GM21526 (cell line): ENCODE results near the gene OR5B2.
"Not testable (repeated sequence)": the region's sequence is repeated elsewhere in the genome, so short reads cannot be mapped to it uniquely, and the experiment has no call there.

Experiments
- ATAC-seq: cut with Tn5 transposase; IDR thresholded peaks from one replicate; pipeline ENCODE4 v1.9.1; 2021; ENCODE audit warnings: moderate library complexity; ENCODE audit not compliant: unreplicated experiment, low FRiP score

Gene OR5B2

DNA sequence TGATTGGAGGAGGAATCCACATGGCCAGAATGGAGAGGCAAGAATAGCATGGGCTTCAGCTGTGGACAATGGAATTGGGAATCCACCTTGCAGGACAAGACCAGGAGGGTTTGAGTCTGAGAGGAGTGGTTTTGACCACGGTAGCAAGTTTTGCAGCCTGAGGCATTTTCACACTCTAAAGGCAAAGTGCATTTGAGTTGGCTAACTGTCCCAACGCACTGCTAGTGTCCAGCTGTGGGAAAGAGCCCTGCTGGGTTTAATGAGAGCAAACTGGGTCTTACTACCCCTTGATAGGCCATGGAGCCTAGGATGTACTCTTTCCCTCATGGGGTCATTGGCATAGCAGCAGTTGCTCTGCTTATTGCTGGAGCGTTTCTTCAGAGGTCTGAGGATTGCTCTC lies at the start of gene OR5B2:
OR5B2 (minus strand) TSS at position 101 of the 400 bp plus-strand sequence. CDS start 4,860 bp downstream, outside the sequence.
- no peak for ATAC-seq

DNA sequence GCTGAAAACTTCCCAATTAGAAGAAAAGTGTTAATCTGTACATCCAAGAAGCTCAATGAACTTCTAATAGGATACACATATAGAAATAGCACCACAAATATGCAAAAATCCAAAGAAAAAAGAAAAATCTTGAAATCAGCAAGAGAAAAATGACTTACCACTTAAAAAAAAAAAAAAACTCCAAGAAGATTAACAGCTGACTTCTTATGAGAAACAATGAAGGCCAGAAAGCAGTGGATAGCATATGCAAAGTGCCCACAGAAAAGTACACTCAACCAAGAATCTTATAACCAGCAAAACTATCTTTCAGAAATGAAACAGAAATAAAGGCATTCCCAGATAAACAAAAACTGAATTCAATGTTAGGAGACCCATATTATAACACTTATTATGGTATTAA lies 44.0 kb upstream of the OR5B2 start:
- no peak for ATAC-seq

DNA sequence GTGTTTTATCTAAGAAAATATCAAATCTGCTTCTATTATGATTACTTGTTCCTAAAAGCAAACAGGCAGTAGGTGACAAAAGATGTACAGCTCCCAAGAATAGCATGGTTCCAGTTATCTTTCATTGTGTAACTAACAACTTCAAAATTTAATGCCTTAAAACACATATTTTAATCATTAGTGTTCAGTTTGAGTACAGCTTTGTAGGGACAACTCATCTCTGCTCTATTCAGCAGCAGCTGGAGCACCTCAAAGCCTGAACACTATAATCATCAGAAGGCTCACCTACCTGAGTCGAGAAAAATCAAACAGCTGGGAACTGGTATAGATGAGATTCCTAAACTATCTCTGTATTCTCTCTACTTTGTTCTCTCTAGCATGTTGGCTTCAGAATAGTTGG lies 38.4 kb upstream of the OR5B2 start:
- ATAC-seq, result no peak

DNA sequence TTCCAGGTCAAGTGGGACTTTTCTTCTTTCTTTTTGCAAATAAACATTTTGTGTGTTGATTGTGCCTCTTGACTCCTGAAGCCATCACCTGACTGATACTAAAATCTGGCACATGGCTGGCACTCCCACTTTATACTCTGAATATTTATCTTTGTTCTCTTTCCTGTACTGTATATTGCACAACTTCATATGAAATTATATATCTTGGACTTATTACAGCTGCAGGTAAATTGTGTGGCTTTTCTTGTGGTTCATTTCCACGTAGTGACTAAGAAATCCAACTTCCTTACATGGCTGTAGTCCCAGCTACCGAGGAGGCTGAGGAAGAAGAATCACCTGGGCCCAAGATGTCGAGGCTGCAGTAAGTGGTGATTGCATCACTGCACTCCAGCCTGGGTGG lies 37.8 kb upstream of the OR5B2 start:
- no peak for ATAC-seq

DNA sequence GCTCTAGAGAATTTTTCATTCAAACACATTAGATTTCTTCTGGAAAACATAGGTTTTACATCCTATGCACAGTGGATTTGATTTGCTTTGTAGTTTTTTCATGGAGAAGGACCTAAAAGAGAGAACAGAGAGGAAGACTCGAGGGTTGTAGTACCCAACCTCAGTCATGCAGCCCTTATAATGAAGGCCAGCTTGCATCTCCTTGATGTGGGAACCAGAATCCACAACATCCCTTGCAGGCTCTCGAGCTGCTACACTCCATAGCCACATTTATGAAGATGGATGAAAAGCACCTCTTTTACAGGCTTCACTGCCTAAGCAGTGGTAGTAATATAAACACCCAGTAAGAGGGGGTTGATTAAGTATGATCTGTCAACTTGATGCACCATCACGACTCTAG lies 23.7 kb upstream of the OR5B2 start:
- no peak for ATAC-seq

DNA sequence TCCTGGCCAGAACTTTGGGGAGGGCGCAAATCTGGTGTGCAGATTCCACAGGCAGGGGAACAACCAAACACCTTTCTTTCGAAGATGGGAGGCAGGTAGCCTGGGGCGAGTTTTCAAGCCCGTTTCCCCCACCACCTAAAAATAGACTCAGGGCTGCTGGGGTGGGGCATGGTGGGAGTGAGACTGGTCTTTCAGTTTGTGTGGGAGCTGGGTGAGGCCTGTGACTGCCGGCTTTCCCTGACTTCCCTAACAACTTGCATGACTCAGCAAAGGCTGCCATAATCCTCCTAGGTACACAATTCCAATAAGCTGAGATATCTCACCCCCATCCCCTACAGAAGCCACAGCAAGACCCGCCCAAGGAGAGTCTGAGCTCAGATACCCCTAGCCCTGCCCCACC lies 18.4 kb upstream of the OR5B2 start:
- no peak for ATAC-seq

DNA sequence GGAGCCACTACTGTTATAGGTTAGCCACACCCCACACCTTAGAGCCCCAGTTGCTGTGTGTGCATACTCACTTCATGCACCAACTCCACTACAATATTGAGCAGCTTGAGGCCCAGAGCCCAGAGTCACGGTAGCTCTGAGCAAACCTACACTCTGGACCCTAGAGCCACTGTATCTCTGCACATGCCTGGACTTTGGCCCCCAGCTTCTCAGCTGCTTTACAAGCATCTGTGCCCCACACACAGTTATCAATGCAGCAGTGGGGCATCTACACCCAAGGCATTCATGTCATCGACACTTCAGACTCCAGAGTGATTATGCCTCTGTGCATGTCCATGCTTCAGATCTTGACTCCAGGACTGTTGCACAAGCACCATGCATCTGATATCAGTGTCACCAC lies 16.4 kb upstream of the OR5B2 start:
- ATAC-seq, result no peak

DNA sequence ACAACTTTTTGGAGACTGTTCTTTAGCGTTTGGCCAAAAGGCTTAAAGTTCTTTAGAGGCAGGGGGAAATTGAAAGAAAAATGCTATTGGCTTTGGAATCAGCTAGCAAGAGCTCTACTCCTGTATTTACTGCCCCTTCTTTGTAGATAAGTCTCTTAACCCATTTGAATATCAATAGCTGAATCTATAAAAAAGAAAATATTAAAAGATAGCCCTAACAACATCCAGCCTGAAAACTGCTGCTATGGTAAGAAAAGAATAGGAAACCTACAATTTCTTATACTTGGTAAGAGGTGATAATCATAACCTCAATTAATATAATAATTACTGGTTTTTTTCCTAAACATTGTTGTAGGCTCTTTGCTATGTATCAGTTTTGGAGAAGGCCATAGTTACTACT lies 14.2 kb upstream of the OR5B2 start, which contains the start of gene OR5B12:
OR5B12 (minus strand) TSS at position 101 of the 400 bp plus-strand sequence. CDS start 2,085 bp downstream, outside the sequence.
- ATAC-seq, result no peak

DNA sequence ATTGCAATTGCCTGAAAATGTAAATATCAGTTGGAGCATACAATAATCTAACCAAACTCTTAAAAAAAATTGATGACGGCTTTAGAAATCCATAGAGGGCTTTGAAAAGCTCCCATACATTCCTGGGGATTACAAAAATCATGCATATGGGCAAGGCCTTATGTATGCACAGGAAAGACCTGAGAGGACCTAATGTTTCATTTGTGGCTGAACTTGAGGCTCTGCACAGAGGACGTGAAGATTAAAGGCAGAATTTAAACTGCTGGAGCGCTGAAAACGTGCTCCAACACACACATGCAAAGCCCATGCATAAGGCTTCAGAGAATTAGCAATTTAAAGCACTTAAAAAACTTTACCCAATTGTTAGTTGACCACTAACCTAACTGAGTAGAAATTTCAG lies 10.6 kb upstream of the OR5B2 start:
- ATAC-seq, result no peak

DNA sequence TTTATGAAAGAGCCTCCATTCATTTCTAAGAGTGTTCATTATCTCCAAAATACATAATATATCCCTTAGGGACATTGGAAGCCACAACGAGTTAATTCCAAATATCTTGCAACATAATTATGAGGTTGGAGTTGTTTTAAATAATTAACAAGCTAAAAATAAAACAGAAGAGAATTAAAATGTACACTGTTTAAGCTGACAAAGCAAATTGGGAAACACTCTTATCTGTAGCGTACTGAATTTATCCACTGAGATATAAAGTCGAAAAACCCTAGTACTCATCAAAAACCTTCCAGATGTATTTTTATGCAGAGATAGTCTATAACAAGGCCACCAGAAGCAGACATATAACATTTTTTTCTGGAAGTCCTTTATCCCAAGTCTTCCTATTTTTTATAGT lies 6.3 kb upstream of the OR5B2 start:
- ATAC-seq, result no peak

DNA sequence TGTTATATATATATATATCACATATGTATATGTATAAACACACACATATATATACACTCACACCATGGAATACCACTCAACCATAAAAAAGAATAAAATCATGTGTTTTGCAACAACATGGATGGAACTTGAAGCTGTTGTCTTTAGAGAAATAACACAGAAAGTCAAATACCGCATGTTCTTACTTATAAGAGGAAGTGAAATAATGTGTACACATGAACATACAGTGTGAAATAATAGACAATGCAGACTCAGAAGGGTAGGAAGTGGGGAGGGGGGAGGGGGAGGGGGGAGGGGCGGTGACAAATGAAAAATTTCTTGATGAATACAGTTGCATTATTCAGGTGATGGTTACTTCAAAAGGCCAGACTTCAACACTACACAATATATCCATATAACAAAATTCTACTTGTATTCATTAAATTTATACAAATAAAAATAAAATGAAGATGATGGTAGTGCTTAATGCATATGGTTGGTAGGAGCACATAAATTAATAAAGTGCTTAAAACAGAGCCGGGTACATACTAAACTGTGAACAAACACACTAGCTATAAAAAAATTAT lies 5.8 kb upstream of the OR5B2 start:
- ATAC-seq, result peak; percentile 77

DNA sequence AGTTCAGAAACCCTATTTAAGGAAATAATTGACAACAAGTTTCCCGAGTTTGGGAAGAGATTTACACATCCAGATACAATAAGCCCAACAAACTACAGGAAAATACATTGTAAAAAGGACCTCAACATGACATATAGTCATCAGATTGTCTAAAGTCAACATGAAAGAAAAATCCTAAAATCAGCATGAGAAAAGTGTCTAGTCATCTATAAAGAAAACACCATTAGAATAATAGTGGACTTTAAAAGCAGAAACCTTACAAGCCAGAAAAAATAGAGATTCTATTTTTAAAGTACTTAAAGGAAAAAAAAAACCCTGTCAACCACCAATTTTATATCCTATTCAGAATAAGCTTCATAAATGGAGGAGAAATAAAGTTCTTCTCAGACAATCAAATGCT lies 1.4 kb upstream of the OR5B2 start:
- no peak for ATAC-seq

DNA sequence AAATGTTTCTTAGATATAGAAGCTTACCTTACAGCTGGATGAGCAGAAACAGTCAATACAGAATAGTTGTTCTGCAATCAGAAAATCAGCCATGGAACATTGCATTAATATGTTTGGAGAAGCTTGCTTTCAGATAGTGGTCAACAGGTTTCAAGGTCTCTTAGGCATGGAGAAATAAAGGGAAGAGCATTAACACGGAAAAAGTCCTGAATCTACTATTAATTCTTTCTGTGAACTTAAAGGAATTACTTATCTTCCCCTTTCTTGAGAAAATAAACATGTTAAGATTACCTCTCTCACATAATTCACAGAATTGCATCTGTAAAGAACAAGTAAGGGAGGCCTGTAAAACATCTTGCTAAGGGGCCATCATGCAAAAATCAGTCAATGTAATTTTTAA lies 21.1 kb downstream of the OR5B2 start, which contains the start of gene OR5B3:
OR5B3 (minus strand) TSS at position 101 of the 400 bp plus-strand sequence. CDS start 3,465 bp downstream, outside the sequence.
- ATAC-seq, result no peak

DNA sequence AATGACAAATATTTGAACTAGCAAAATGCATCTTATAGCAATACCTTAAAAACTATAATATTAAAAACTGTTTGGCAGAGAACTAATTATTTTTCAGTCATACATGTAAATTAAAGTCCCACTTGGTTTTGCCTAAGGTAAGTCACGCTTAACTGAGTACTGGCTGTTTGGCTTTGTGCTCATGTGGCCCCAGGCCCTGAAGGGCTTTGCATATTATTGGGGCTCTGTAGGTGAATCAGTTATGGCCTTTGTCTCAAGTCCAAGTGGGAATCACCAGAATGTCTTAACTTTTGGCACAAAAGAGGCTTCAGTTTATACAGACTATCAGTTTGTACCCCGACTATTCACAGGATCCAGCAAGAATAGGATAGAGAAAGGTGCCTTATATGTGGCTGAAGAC lies 28.3 kb downstream of the OR5B2 start:
- ATAC-seq, result not testable (repeated sequence)

DNA sequence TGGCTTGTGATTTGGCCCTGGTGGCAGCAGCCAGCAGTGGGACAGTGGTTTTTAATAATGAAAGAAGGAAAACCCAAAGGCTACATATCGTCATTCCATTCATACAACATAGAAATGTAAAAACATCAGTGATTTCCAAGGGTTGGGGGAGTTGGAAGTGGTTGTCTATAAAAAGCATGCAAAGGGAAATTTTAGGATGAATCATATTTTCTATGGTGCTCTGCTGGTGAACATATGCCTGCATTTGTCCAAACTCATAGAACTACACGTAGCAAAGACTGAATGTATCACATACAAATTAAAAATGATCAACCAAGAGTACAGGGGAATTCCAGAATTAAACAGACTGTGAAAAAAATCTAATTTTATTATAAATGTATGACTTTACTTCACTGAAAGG lies 32.3 kb downstream of the OR5B2 start:
- no peak for ATAC-seq

DNA sequence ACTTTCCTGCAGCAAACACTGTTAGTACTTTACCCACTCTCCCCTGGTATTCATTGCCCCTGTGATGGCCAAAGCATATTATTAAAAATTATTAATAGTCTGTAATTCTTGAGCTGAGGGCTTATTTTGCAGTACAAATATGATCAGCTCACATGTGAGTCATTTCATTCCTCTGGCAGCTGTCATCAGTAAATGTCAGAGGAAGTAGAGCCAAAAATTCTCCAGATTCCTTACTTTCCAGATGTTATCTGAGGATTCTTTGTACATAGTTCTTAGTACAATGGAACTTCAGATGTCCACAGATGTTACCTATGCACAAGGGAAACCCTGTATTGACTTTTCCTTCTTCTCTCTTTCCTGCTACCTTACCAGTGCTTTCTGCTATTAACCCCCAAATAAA lies 33.7 kb downstream of the OR5B2 start:
- ATAC-seq, result no peak

DNA sequence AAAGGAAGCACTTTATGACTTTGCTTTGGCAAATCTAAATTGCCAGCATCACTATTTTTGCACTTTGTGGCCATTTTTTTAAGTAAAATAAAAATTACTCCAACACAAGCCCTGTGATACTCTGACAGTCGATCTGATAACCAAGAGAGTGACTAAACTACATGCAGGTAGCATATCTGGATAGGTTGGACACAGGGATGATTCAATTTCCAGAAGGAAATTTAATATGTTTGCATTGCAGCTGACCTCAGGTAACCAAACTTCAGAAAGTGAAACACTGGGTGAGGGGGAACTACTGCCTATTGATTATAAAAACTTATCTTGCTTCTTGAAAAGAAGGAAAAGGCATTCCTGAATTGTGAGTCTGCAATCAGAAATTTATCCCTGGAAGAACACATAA lies 35.2 kb downstream of the OR5B2 start:
- ATAC-seq, result no peak

DNA sequence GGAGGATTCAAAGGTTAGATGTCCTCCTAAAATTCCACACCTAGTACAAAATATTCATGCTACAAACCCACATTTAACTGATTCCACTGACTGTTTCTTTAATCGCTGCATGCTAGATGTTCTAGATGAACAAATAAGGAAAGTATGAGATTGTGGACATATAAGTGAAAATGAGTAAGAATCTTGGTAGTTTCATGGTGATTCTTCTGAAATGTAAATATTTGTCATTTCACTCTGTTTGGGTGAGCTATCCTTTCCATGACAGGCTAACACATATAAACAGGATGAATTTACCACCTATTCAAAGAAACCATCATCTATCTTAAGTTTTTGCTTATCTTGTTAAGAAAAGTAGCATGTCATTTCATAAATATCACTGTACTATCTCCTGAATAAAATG lies 36.0 kb downstream of the OR5B2 start:
- no peak for ATAC-seq

DNA sequence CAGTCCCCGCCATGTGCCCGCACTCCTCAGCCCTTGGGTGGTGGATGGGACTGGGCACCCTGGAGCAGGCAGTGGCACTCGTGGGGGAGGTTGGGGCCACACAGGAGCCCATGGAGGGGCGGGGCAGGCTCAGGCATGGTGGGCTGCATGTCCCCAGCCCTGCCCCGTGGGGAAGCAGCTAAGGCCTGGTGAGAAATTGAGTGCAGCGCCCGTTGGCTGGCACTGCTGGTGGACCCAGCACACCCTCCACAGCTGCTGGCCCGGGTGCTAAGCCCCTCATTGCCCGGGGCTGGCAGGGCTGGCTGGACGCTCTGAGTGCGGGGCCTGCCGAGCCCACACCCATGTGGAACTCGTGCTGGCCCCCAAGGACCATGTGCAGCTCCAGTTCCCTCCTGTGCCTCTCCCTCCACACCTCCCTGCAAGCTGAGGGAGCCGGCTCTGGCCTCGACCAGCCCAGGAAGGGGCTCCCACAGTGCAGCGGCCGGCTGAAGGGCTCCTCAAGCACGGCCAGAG lies 37.3 kb downstream of the OR5B2 start:
- ATAC-seq, result no peak
